ENCODE results near the gene MACROD2.

The MACROD2 gene

GRCh38 chr20:15859061-15859460, 1863.7 kb downstream of the MACROD2 start:
- no peak for DNase-seq

- DNase-seq: no peak
Measured at GRCh38 chr20:15860850-15861249, 1865.5 kb downstream of the MACROD2 start.

DNA sequence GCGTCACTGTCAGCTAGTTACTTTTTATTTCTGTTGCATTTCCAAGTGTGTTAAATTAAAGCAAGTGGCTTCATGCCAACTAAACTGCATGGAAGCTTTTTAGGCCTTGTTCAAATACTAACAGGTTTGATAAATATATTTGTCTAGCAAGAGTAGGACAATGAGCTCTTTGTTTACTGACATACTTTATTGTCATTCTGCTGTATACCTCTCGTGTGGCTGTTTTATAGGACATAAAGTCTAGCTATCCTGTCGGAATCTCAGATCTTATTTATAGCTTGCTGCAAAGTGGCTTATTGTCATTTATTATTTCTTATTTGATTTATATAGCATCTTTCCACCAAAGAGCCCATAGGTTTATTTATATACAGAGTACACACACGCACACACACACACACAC, 1866.9 kb downstream of the MACROD2 start:
- DNase-seq: no peak

DNA sequence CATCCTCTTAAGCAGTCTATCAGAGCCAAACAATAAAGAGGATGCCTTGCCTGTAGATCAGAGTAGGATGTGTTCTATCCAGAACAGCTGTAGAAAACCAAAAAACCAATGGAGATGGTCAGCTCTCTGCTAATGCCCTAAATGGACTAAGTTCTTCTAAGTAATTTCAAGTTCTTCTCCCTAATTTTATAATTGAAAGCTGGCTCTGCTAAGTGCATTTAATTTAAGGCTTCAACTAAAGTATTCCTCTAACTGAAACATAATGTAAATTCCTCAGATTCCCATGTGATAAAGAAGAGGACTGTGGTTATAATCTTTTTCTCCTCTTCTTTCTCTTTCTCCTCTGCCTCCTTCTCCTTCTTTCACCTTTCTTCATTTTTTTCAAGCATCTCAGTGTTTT, 1868.4 kb downstream of the MACROD2 start:
- DNase-seq: no peak

DNA sequence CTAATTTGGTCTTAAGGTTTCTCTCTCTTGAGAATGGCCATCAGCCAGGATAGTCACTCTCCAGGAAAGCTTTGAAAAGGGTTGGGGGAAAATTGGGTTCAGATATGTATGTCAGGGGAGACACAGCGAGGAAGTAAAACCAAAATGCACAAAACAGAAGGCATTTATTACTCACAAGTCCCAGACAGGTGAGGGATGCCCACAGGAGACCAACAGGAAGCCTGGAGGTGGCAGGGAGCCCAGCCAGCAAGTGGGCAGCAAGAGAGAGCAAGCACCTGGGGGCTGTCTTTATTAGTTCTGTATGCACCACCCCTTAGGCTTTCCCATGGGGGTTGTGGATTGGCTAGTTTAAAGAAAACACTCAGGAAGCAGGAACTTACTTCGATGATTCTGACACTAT, 1870.2 kb downstream of the MACROD2 start:
- no peak for DNase-seq

DNA sequence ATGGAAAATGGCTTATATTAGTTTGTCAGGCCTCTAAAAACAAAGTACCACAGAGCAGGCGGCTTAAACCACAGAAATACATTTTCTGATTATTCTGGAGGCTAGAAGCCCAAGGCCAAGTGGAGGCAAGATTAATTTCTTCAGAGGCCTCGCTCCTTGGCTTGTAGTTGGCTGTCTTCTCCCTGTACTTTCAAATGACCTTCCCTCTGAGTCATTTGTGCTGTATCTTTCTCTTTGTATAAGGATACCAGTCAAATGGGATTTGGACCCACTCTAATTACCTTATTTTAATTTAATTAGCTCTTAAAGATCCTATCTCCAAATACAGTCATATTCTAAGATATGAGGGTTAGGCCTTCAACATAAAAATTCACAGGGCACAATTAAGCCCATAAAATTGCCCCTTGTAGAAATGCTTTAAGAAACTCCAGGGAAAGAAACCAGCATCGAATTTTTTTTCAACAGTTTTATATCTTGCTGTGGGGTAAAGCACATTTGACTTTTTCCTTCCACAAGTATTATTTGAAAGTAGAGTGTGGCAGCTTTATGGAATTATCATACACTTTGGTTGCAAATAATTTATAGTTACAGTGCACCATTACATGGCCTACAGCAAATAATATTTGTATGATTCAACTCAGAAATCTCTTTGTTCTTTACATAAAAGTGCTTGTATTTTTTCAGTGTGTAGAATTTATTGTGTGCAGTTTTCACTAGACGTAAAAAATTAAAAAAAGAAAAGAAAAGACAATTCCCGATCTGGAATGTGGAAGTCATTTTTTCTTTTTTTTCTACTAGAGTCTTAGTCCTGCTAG, 1871.8 kb downstream of the MACROD2 start:
- no peak for DNase-seq

GRCh38 chr20:15867899-15868298, 1872.6 kb downstream of the MACROD2 start:
- DNase-seq: no peak

DNA sequence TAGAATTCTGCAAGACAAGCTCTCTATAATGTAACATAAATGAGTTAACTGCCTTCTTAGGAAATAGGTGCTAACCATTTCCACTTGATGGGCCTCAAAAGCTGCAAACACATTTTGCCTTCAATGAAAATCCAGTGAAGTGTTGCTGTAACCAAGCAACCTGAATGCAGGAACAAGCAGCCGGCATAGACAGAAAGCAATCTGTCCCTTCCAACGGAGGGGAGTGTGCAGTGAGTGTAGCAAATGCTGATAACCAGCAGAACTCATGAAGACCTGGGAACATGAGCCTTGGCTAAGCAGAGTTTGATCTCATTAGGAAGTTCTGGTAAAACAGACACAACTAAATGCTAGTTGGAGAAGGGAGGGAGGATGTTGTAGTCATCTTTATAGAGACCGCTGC, 1880.1 kb downstream of the MACROD2 start:
- DNase-seq: no peak

GRCh38 chr20:15882553-15882952, 1887.2 kb downstream of the MACROD2 start:
- no peak for DNase-seq

- no peak for DNase-seq
Measured at GRCh38 chr20:15886250-15886649, 1890.9 kb downstream of the MACROD2 start.

- DNase-seq: no peak
Measured at GRCh38 chr20:15887387-15887786, 1892.1 kb downstream of the MACROD2 start.

DNA sequence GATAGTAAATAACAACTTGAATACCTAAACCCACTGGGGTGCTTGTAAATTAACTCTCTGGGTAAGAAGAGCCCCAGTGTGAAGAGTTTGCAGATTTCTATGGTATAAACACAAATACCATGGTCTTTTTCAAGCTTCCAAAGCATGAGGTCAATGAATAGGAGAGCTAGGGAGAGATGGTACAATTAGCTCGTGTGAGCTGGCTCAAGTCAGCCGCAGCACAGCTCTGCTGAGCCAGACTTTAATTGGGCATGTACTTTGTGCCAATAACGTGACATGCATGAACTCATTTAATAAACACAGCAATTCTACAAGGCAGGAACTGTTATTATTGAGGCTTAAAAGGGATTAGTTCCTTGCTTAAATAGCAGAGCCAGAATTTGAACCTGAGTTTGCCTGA, 1893.7 kb downstream of the MACROD2 start:
- no peak for DNase-seq

- no peak for DNase-seq
Measured at GRCh38 chr20:15889514-15890256, 1894.4 kb downstream of the MACROD2 start.

GRCh38 chr20:15890407-15890982, 1895.2 kb downstream of the MACROD2 start:
- DNase-seq: no peak

GRCh38 chr20:15895126-15895525, 1899.8 kb downstream of the MACROD2 start:
- no peak for DNase-seq

- DNase-seq: no peak
Measured at GRCh38 chr20:15895560-15896084, 1900.3 kb downstream of the MACROD2 start.

DNA sequence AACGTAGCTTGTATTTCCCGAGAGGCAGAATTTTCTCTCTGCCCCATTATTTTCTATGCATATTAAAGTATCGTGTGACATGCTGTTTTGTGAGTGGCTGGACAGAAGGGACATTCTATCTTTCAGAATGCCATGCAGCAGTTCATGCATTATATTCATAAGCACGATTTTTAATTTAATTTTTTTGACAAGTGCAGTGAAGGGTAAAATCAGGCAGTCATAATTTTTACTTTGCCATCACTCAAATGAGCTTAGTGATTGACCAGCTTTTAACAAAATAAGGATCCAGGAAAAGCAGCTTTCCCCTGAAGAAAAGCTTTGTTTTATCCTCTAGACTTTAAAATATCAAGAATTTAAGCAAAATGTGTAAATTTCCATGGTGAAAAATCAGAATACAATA, 1904.7 kb downstream of the MACROD2 start:
- DNase-seq: no peak

GRCh38 chr20:15900443-15900842, 1905.1 kb downstream of the MACROD2 start:
- DNase-seq: no peak

DNA sequence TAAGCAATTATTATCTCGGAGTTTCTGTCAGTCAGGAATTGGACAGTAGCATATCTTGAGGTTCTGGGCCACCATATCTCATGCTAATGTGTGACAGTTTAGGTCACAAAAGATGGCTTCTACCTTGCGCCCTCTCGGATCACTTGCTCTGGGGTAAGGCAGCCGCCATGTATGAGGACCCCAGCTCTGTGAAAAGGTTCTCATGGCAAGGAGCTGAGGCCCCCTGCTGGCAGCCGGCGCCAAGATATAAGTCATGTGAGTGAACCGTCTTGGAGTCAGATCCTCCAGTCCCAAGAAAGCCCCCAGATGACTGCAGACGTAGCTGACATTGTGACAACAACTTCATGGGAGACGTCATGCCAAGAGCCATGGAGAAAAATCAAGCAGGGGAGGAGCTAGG, 1907.2 kb downstream of the MACROD2 start:
- DNase-seq: peak in 1 of 2 experiments; percentile 6

GRCh38 chr20:15905661-15906060, 1910.3 kb downstream of the MACROD2 start:
- no peak for DNase-seq

- no peak for DNase-seq
Measured at GRCh38 chr20:15909995-15910394, 1914.7 kb downstream of the MACROD2 start.

DNA sequence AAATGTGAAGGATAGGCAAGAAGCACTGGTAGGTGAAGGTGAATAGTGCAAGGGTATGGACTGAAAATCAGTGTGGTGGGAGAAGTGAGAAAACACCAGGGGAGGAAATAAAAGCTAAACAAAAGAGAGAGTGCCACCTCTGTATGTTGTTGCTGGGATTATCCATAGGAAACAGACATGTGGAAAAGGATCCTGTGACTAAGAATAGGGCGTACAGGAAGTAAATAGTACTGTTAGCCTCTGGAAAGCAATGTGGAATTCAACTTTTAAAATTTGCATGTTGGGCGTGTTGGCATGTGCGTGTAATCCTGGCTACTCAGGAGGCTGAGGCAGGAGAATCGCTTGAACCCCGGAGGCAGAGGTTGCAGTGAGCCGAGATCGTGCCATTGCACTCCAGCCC, 1916.3 kb downstream of the MACROD2 start:
- no peak for DNase-seq

GRCh38 chr20:15913391-15914025, 1918.2 kb downstream of the MACROD2 start:
- DNase-seq: no peak

Data from Kasumi-1 (cell line).